BJ (cell line): ENCODE measurements around the gene TMEM201. TPM values are rescaled to one million over a fixed set of nuclear protein-coding genes. Genes with fewer than 3 reads are reported as not detected.

Experiments
- CTCF ChIA-PET: fragments of 350-600 bp; formaldehyde crosslinking; extraction: SDS; loops from one replicate; lab custom pipeline; 2021; ENCODE audit warnings: antibody characterized with exemption, inconsistent platforms; lab: Yijun Ruan, JAX
- POLR2A ChIA-PET: fragments of 300-600 bp; sonication (Branson Sonifier 250); formaldehyde crosslinking; extraction: SDS; loops from one replicate; lab custom pipeline; 2021; ENCODE audit warnings: antibody characterized with exemption; lab: Charles Lee
- DNase-seq: peaks from one replicate; pipeline ENCODE4 v3.0.0-alpha.2; 2011; ENCODE audit warnings: low read depth
- H3K27me3 ChIP-seq: 2 replicates; pipeline ENCODE4 v1.6.0; 2011; ENCODE audit warnings: low read length; ENCODE audit not compliant: control insufficient read depth, insufficient read depth
- H3K36me3 ChIP-seq: 2 replicates; pipeline ENCODE4 v1.5.1; 2011; ENCODE audit warnings: low read length; ENCODE audit not compliant: control insufficient read depth, insufficient read depth
- H3K4me3 ChIP-seq: 2 replicates; pipeline ENCODE4 v1.5.1; 2011; ENCODE audit warnings: low read depth, mild to moderate bottlenecking, control low read depth, low read length
- CTCF ChIP-seq: IDR thresholded peaks from 2 replicates; pipeline ENCODE4 v1.5.1; 2011; ENCODE audit warnings: low read depth, mild to moderate bottlenecking, control low read depth, inconsistent platforms, low read length, moderate library complexity; ENCODE audit not compliant: insufficient read depth
- polyA plus RNA-seq: library from polyadenylated mRNA; depleted of rRNA; stranded (reverse); fragments of >200 nt; gene quantifications from 2 replicates; pipeline ENCODE4 v1.2.3, GENCODE V29; 2011

TMEM201 gene
- polyA plus RNA-seq, 1 experiment: 2.9 TPM

GRCh38 chr1:9626201-9626608, 37.5 kb downstream of the TMEM201 start:
- H3K36me3 ChIP-seq: no peaks in the 10 kb centered on the region
- DNase-seq: no peak
- POLR2A ChIA-PET: no interaction called here
- H3K27me3 ChIP-seq: no peaks in the 10 kb centered on the region
- CTCF ChIA-PET: interaction anchor here (0.5 to 5.1 kb wide), 43 partner anchors 10 to 317 kb away, joined by 3 to 50 read pairs (median 6); partner anchors contain the start of genes LZIC, NMNAT1 and PIK3CD
- H3K4me3 ChIP-seq: no peak overlapping the region
- no peak for TF ChIP-seq CTCF

- ChIA-PET POLR2A (no interaction called here), CTCF (interaction anchor here (0.6 to 5.1 kb wide), 16 partner anchors 8 to 801 kb away, joined by 3 to 50 read pairs (median 13); partner anchors contain the start of gene PIK3CD)
- Histone ChIP-seq H3K27me3 (no peaks in the 10 kb centered on the region), H3K4me3 (no peak overlapping the region), H3K36me3 (no peaks in the 10 kb centered on the region)
- DNase-seq: no peak
- no peak for TF ChIP-seq CTCF
Measured at GRCh38 chr1:9628541-9629444, 40.1 kb downstream of the TMEM201 start.

- DNase-seq: no peak
- no peak for TF ChIP-seq CTCF
- Histone ChIP-seq H3K4me3 (no peak overlapping the region), H3K27me3 (no peaks in the 10 kb centered on the region), H3K36me3 (no peaks in the 10 kb centered on the region)
- POLR2A ChIA-PET: no interaction called here
- CTCF ChIA-PET: interaction anchor here (1.3 to 5.1 kb wide), 4 partner anchors 89 to 240 kb away, joined by 5 to 50 read pairs (median 33); no protein-coding TSS in a partner anchor
Measured at GRCh38 chr1:9629445-9630201, 40.9 kb downstream of the TMEM201 start.

- no peaks in the 10 kb centered on the region; the same call in 1 of the 2 replicates for H3K27me3 ChIP-seq
- TF ChIP-seq CTCF: no peak
- ChIA-PET CTCF (interaction anchor here (0.7 to 5.1 kb wide), 6 partner anchors 28 to 238 kb away, joined by 3 to 28 read pairs (median 5); no protein-coding TSS in a partner anchor), POLR2A (interaction anchor here (0.6 kb wide), 2 partner anchors 89 to 189 kb away, joined by 4 to 7 read pairs; no protein-coding TSS in a partner anchor)
- no peak for DNase-seq
- no peaks in the 10 kb centered on the region for H3K36me3 ChIP-seq
- H3K4me3 ChIP-seq: no peak overlapping the region
Measured at GRCh38 chr1:9630331-9631111, 41.8 kb downstream of the TMEM201 start.
